ENCODE data around the gene CPNE5. TPM values are rescaled to one million over a fixed set of nuclear protein-coding genes. Genes with fewer than 3 reads are reported as not detected.

Gene CPNE5
- total and polyA plus RNA-seq, 9 of the 15 experiments (the other 6 are each of a cell fraction or from before 2014, with no cell fraction given), result 0.14 to 1.0 (median 0.46) TPM; not detected in 2

- TF ChIP-seq ZNF592 (IDR thresholded peaks at IDR 0.05) (peak; percentile 45), NKRF (IDR thresholded peaks at IDR 0.05; ENCODE audit: borderline replicate concordance) (peak; percentile 99), ZEB2 (IDR thresholded peaks at IDR 0.05) (peak; percentile 98), CBFA2T3 (IDR thresholded peaks at IDR 0.05) (0 out of 2 replicates have a peak, but pooled peaks have one; percentile 28), HDAC1 (IDR thresholded peaks at IDR 0.05) (peak; percentile 74 to 99; a peak in 3 of 4 replicates), GMEB1 (CRISPR knock-in tag; IDR thresholded peaks at IDR 0.05) (peak; percentile 76), ZFP30 (CRISPR knock-in tag; IDR thresholded peaks at IDR 0.05; ENCODE audit: borderline replicate concordance) (no peak), MED1 (CRISPR knock-in tag; IDR thresholded peaks at IDR 0.05; ENCODE audit: borderline replicate concordance) (no peak), AFF1 (IDR thresholded peaks at IDR 0.05; ENCODE audit: low read depth in 1 of 2, partially characterized antibody in 2 of 2) (peak in 1 of 2 experiments; percentile 84), NELFE (IDR thresholded peaks at IDR 0.05; ENCODE audit: insufficient read depth, insufficient read length) (no peak), RBM22 (IDR thresholded peaks at IDR 0.05; ENCODE audit: low read depth, low read length, poor library complexity, severe bottlenecking) (peak; percentile 54), POLR2AphosphoS2 (IDR thresholded peaks at IDR 0.05; ENCODE audit: low read length) (no peak), ZNF766 (CRISPR knock-in tag; conservative IDR thresholded peaks at IDR 0.05) (peak; percentile 65; the same call in 1 of the 2 replicates), ZNF146 (CRISPR knock-in tag; IDR thresholded peaks at IDR 0.05; ENCODE audit: unreplicated experiment) (no peak), XRCC3 (IDR thresholded peaks at IDR 0.05) (no peak)
Measured at GRCh38 chr6:36874443-36875249, 35.4 kb upstream of the CPNE5 start, which contains the start of gene PPIL1 (continued).
